Endothelial cell of umbilical vein (primary cell): ENCODE results near the gene SMAD6. TPM values are rescaled to one million over a fixed set of nuclear protein-coding genes. Genes with fewer than 3 reads are reported as not detected.

Experiments
- BruUV-seq: library from RNA; stranded (reverse); fragments of 400-500 nt; replicated peaks from 2 replicates; lab custom pipeline; 2021; lab: Mats Ljungman, UMichigan
- CTCF ChIA-PET: fragments of 300-600, 350-600 bp; sonication (Branson Sonifier 250); formaldehyde crosslinking; loops from one replicate; lab custom pipeline; 2021; ENCODE audit warnings: antibody characterized with exemption, inconsistent platforms; lab: Charles Lee
- POLR2A ChIA-PET: fragments of 300-600, 350-600 bp; sonication (Branson Sonifier 250); formaldehyde crosslinking; loops from one replicate; lab custom pipeline; 2021; ENCODE audit warnings: antibody characterized with exemption, inconsistent platforms; lab: Charles Lee
- DNase-seq: peaks from one replicate; pipeline ENCODE4 v3.0.0-alpha.2; 2011; ENCODE audit warnings: low read depth, low spot score
- FAIRE-seq: peaks from 2 replicates; lab custom pipeline; 2011; peaks lifted over from hg19 to GRCh38; lab: Jason Lieb, UNC
- H2AFZ ChIP-seq: 2 replicates; pipeline ENCODE4 v1.6.0; 2012; ENCODE audit warnings: low read depth, low read length, control low read depth, inconsistent platforms
- H3K27ac ChIP-seq: 2 replicates; pipeline ENCODE4 v1.5.1; 2011; ENCODE audit warnings: low read depth, mild to moderate bottlenecking, control low read depth, low read length, moderate library complexity; ENCODE audit not compliant: insufficient read depth
- H3K27me3 ChIP-seq, 2 experiments: 2 replicates each; pipeline versions ENCODE4 v1.6.0 to v1.6.1; 2011; ENCODE audit warnings: low read length in 2 of 2, mixed read lengths in 1 of 2; ENCODE audit not compliant: control insufficient read depth in 2 of 2, insufficient read depth in 2 of 2
- H3K36me3 ChIP-seq, 2 experiments: 2 replicates in 1 of 2; 3 replicates in 1 of 2; pipeline ENCODE4 v1.5.1; 2011; ENCODE audit warnings: low read length in 2 of 2, mild to moderate bottlenecking in 1 of 2, moderate library complexity in 1 of 2; ENCODE audit not compliant: control insufficient read depth in 2 of 2, insufficient read depth in 2 of 2; ENCODE audit errors: extremely low read depth in 1 of 2
- H3K4me1 ChIP-seq: 3 replicates; pipeline ENCODE4 v1.5.1; 2011; ENCODE audit warnings: mild to moderate bottlenecking, low read length; ENCODE audit not compliant: control insufficient read depth, insufficient read depth; ENCODE audit errors: extremely low read depth
- H3K4me2 ChIP-seq: 2 replicates; pipeline ENCODE4 v1.6.1; 2011; ENCODE audit warnings: low read length, control low read depth, mixed read lengths; ENCODE audit not compliant: insufficient read depth
- H3K4me3 ChIP-seq, 3 experiments: fragments of 200-600 bp in 1 of 3; sonication (generic), shearing (Covaris generic) in 1 of 3; replicated peaks in 1 of 3; 2 replicates each; pipeline ENCODE4 v1.5.1; 2011 to 2016; ENCODE audit warnings: control low read depth in 3 of 3, low read length in 3 of 3, mild to moderate bottlenecking in 2 of 3, inconsistent platforms in 1 of 3, low read depth in 1 of 3, moderate library complexity in 1 of 3; ENCODE audit not compliant: insufficient read depth in 1 of 3
- H3K79me2 ChIP-seq: 2 replicates; pipeline ENCODE4 v1.6.0; 2012; ENCODE audit warnings: low read length, inconsistent platforms; ENCODE audit not compliant: control insufficient read depth, insufficient read depth
- H3K9ac ChIP-seq: replicated peaks from 2 replicates; pipeline ENCODE3; 2011; ENCODE audit warnings: low read length, control low read depth; ENCODE audit not compliant: insufficient read depth; ENCODE audit errors: extremely low read depth
- H3K9me1 ChIP-seq: replicated peaks from 3 replicates; pipeline ENCODE4 v1.6.0; 2011; ENCODE audit warnings: mild to moderate bottlenecking, low read length; ENCODE audit not compliant: control insufficient read depth, insufficient read depth; ENCODE audit errors: extremely low read depth
- H3K9me3 ChIP-seq: replicated peaks from 2 replicates; pipeline ENCODE4 v1.5.1; 2012; ENCODE audit warnings: low read length, inconsistent platforms; ENCODE audit not compliant: control insufficient read depth, insufficient read depth
- H4K20me1 ChIP-seq: replicated peaks from 2 replicates; pipeline ENCODE3; 2011; ENCODE audit warnings: mild to moderate bottlenecking, low read length; ENCODE audit not compliant: control insufficient read depth, insufficient read depth; ENCODE audit errors: extremely low read depth
- FOS ChIP-seq: IDR thresholded peaks from 2 replicates; pipeline ENCODE4 v1.6.1; 2011; ENCODE audit warnings: mild to moderate bottlenecking, low read length, moderate library complexity, borderline replicate concordance; ENCODE audit not compliant: insufficient read depth
- GATA2 ChIP-seq: IDR thresholded peaks from 2 replicates; pipeline ENCODE4 v1.7.0; 2011; ENCODE audit warnings: low read depth, mild to moderate bottlenecking, moderate library complexity, mixed read lengths, low read length; ENCODE audit not compliant: insufficient read length, insufficient read depth
- JUN ChIP-seq: IDR thresholded peaks from 2 replicates; pipeline ENCODE4 v1.6.1; 2011; ENCODE audit warnings: borderline replicate concordance, low read depth; ENCODE audit not compliant: insufficient read length, insufficient read depth
- POLR2AphosphoS5 ChIP-seq: IDR thresholded peaks from 2 replicates; pipeline ENCODE4 v1.6.1; 2012; ENCODE audit warnings: low read depth, mild to moderate bottlenecking, control low read depth, low read length, moderate library complexity; ENCODE audit not compliant: insufficient read depth
- dilution Hi-C: fragments of 300-500 bp; cut with MboI; formaldehyde crosslinking; loops from one replicate; pipeline ENCODE4 v1.15.0; 2019; ENCODE audit warnings: low sequenced_read_pairs; ENCODE audit not compliant: extremely low pct_ligation_motif_present
- intact Hi-C: fragments of 100-400 bp; cut with micrococcal nuclease; formaldehyde crosslinking; loops from one replicate; pipeline ENCODE4 v1.10.0; 2022
- polyA plus RNA-seq, 4 experiments: library from polyadenylated mRNA; depleted of rRNA in 3 of 4; stranded (reverse) in 3 of 4; unstranded in 1 of 4; fragments of >200 nt; gene quantifications; 2 replicates each; pipeline versions ENCODE4 v1.2.1 to v1.2.3, GENCODE V29; 2011 to 2012; ENCODE audit warnings: missing spikeins in 1 of 4
- total RNA-seq: library from RNA; stranded (reverse); gene quantifications from 2 replicates; pipeline ENCODE4 v1.2.3, GENCODE V29; 2021
- TF ChIP-seq, protein P1 (sequence below), 2 donors: IDR thresholded peaks; 1 replicate in 1 of 2; 2 replicates in 1 of 2; pipeline ENCODE4 v1.5.1; 2011; ENCODE audit warnings: low read length in 2 of 2, mild to moderate bottlenecking in 2 of 2, moderate library complexity in 2 of 2, control low read depth in 1 of 2, inconsistent platforms in 1 of 2, low read depth in 1 of 2; ENCODE audit not compliant: insufficient read depth in 1 of 2; ENCODE audit errors: extremely low read depth in 1 of 2

SMAD6 gene
- total and polyA plus RNA-seq, 2 donors (not counting 3 experiments of a cell fraction or from before 2014, with no cell fraction given): 7.3 to 12.5 TPM

- no TSS peak for BruUV-seq
- dilution Hi-C loops (no loop called here), intact Hi-C loops (no loop called here)
- peak; percentile 52 for FAIRE-seq
- no peaks in the 10 kb centered on the region for H3K9me3 ChIP-seq
- H3K9ac ChIP-seq: no peak overlapping the region
- H4K20me1 ChIP-seq: no peaks in the 10 kb centered on the region
- TF ChIP-seq JUN (no peak), POLR2AphosphoS5 (no peak), GATA2 (no peak), FOS (peak; percentile 25)
- TF ChIP-seq, protein P1, sequence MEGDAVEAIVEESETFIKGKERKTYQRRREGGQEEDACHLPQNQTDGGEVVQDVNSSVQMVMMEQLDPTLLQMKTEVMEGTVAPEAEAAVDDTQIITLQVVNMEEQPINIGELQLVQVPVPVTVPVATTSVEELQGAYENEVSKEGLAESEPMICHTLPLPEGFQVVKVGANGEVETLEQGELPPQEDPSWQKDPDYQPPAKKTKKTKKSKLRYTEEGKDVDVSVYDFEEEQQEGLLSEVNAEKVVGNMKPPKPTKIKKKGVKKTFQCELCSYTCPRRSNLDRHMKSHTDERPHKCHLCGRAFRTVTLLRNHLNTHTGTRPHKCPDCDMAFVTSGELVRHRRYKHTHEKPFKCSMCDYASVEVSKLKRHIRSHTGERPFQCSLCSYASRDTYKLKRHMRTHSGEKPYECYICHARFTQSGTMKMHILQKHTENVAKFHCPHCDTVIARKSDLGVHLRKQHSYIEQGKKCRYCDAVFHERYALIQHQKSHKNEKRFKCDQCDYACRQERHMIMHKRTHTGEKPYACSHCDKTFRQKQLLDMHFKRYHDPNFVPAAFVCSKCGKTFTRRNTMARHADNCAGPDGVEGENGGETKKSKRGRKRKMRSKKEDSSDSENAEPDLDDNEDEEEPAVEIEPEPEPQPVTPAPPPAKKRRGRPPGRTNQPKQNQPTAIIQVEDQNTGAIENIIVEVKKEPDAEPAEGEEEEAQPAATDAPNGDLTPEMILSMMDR (IDR thresholded peaks at IDR 0.05; ENCODE audit: extremely low read depth in 1 of 2, insufficient read depth in 1 of 2, low read depth in 1 of 2, low read length in 2 of 2): no peak
- CTCF ChIA-PET: interaction anchor here (2.0 to 3.6 kb wide), 4 partner anchors 12 to 130 kb away, joined by 11 to 19 read pairs (median 14); no protein-coding TSS in a partner anchor
- H3K9me1 ChIP-seq: no peaks in the 10 kb centered on the region
- no peaks in the 10 kb centered on the region for H3K27me3 ChIP-seq
- POLR2A ChIA-PET: no interaction called here
- H3K4me1 ChIP-seq: peaks cover 44% of the 10 kb centered on the region
- no peak for DNase-seq
- peaks cover 0 to 13% of the 10 kb centered on the region in 2 experiments for H3K36me3 ChIP-seq
- peaks cover 33% of the 10 kb centered on the region for H3K79me2 ChIP-seq
- no peak overlapping the region for H3K4me3 ChIP-seq
- H3K4me2 ChIP-seq: no peak overlapping the region
- no peak overlapping the region for H3K27ac ChIP-seq
- H2AFZ ChIP-seq: no peak overlapping the region
Measured at GRCh38 chr15:66721501-66721937, 19.5 kb downstream of the SMAD6 start.
